GM18867 (cell line): Measurements from ENCODE around the gene GRID1.

ENCODE experiments used
- ATAC-seq: cut with Tn5 transposase; IDR thresholded peaks from one replicate; pipeline ENCODE4 v1.9.1; 2021; ENCODE audit warnings: mild to moderate bottlenecking, moderate library complexity; ENCODE audit not compliant: unreplicated experiment

The GRID1 gene

DNA sequence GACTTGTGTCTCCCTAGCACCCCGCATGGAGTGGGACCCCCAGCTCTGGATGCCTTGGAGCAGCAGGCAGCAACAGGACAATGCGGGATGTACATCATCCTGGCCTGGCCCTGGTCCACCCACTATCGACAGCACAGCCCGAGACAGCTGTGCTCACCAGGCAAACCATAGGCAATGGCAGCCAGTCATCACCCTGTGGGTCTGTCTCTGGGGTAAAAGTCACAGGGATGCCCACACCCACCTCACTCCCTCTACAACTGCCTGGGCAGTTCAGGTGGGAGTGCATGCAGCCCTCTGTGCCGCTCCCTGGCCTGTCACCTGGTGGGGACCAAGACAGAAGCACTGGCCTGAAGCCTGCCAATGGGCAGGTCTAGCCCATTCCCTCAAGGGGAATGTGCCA lies 147.8 kb downstream of the GRID1 start:
- ATAC-seq, result no peak

DNA sequence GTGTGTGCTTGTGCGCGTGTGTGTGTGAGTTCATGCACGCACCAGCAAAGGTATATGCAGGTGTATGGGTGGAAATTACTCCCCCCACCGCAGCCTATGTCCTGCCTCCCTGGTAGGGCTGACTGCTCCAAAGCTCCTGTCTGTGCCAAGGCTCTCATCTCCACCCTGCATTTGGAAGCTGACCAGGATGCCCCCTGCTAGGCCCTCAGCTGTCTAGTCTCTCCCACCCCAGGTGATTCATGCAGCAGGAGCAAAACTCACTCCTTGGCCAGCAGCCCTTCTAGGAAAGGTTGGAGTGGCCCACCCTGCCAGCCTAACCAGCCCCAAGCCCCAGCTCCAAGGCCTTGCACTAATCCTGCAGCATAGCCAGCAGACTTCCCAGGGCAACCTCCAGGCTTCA lies 148.4 kb downstream of the GRID1 start:
- no peak for ATAC-seq

DNA sequence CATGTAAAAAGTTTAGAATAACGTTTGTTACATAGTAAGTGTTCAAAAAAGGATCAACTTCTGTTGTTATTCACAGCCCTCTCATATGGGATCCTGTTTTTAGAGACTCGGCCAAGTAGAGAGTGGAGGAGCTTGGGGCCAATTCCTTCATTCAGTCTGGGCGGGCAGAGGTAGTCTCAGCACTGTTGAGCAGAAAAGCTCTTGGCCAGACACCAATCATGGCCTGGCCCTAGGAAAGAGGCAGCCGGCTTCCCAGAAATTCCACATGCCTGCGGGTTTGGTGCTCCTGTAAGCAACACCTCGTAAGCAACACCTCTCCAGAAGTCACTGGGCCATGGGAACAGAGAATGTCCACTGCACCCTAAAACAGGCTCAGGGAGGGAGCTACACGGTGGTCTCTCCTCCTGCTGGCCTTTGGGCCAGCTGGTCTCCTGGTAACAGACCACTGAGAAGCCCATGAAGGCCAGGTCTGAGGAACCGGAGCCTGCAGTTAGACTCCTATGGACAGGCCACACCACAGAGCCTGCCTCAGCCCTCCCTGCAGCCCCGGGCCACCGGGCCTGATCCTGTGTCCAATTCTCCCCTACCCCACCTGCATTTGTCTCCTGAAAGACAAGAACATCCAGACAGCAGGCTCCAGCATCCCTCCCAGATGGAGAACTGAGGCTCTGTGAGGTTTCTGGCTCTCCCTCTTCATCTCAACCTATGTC lies 149.1 kb downstream of the GRID1 start:
- no peak for ATAC-seq

DNA sequence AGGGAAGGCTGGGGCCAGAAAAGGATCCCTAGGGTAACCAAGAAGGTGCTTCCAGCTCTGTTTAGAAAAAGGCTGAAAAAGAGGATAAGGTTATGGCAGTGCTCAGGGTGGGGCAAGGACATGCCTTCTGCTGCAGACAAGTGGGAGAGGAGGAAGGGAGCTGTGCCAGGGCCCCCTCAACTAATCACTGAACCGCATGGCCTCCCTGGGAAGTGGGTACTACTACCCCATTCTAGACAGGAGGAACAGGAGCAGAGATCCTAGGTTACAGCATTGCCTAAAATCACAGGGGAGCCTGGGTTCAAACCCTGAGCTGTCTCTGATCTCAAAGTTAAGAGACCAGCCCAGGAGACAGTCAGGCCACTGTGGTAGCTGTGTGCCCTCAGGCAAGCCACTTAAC lies 149.7 kb downstream of the GRID1 start:
- no peak for ATAC-seq

DNA sequence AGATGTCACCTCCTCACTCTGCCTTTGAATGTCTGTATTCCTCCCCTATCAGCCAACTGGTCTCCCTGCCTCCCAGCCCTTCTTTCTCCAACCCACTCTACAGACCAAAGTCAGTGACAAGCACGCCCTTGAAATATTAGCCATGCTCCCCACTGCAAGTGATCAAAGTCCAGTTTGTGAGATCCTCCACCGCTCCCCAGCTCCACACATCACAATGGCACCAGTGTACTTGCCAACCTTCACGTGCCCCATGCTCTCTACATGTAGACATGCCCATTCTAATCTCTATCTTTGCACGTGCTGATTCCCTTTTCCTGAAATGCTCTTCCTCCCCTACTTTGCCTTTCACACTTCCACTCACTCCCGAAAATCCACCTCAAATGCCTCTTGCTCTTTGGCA lies 150.9 kb downstream of the GRID1 start:
- ATAC-seq, result no peak

DNA sequence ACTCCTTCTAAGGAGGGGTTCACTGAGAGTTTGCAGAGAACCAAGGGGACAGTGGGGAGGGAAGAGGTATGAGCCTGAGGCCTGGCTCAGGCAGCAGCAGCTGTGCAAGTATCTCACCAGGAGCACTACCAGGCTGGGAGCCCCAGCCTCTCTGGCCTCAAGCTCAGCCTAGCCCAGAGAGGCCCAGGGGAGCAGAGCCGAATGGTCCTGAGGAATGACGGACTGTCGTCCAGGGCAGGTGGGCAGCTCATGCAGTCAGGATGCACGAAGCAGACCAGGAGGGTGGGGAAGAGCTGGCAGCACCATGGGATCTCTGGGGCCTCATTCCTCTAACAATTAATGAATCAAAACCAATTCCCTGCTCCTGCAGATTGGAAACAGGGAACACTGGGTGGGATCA lies 151.5 kb downstream of the GRID1 start:
- no peak for ATAC-seq

DNA sequence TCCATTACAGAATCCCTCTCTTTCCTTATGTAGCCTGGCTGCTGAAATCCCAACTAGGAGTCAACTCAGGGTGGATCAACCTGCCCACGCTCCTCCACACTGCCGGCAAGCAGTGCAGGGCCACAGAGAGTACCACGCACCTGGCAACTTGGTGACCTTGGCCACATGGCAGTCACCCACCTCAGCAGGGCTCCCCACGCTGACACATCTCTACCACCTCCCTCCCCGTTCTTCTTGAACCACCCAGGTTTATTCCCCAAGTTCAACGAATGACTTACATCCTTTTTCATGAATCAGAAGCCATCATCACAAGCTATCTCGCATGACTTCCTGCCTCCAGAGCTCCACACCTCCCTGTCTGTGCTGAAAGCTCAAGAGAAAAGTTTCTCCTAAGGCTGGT lies 153.4 kb downstream of the GRID1 start:
- ATAC-seq, result no peak

DNA sequence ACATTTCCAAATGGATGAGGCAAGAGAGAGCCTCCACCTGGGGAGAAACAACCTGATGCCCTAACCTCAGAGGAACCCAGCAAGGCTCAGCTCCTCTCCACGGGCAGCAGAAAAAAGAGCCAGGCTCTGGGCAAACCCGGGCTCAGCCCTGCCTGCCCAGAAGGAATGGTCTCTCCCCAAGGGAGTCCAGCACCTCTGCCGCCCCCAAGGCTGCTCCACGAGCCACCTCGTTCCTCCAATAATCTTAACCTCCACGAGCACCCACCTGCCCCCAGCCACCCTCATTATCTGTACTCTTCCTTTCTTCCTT lies 154.2 kb downstream of the GRID1 start:
- no peak for ATAC-seq

DNA sequence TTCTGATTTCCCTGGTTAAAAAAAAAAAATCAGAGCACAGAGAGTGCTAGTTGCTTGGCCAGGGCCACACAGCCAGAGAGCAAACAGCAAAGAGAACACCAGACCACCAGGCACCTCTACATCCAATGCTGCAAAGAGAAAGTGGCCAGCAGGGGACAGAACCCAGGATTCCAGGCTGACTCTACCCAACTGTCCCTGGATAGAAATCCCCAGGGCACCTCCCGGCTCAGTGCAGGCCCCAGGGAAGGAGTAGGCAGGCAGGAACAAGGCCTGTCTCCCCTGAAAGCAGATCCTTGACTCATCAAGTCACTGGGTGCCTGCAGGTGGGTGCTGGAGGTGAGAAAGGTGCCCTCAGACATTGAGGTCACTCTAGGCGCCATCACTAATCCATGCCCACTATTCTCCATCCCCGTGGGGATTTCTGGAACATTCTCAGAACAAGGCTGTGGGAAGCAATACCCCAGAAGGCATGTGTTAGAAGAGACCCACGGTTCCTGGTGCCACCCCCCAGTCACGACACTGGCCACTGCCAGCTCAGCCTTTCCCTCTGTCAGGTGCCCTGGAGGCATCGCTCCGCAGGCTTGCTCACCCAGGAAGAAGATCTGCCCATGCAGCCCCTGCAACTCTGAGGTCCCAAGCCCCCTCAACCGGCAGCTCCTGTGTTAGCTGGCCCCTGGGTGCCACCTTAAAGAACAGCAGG lies 154.8 kb downstream of the GRID1 start:
- no peak for ATAC-seq

DNA sequence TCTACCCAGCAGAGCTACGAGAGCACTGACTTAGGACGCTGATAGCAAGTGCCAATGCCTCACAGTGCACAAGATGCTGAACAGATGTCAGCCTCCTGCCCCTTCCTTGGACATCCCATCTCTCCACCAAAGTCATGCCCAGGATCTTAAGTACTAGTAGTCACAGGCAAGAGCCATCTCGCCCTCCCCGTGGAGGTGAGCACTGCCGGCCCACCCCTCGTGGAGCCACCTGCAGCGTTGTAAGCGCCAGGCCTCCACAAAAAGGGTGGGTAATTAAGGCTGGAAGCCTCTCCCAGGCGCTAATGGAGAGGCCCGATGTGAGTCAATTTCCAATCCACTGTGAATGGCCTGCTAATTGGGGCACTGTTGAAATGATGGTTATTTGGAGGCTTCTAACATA lies 156.2 kb downstream of the GRID1 start:
- no peak for ATAC-seq

DNA sequence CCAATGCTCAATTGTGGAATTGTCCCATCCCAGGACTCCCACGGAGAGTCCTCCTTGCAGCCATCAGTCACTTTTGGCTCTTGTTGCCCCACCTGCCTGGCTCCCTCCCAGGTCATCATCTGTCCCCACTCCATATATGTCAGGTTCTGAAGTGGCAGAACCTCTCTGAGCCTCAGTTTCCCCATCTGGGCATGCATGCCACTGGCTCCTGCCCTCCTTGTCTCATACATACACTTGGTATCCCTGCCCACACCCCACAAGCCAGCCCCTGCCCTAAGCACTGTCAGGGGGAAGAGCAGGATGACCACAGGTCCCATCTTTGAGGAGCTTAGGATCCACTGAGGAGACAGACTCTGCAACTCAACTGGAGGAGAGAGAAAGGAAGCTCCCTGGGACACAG lies 156.9 kb downstream of the GRID1 start:
- no peak for ATAC-seq

DNA sequence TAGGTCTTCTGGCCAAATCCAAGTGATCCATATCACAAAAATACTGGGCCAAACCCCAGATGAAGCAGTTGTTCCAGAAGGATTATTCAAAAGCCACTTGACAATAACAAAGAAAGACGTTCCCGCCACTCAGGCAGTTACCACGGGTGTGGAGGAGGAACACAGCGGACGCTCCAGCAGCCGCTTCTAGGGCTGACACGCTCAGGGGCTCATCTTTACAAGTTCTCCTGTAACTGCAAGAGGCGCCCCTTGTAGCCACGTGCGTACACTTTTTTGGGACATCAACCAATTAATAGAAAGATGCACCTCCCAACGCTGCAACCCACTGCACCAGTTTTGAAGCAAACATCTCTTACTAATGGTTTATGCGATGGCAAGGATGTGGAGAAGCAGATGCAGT lies 159.4 kb downstream of the GRID1 start:
- no peak for ATAC-seq

DNA sequence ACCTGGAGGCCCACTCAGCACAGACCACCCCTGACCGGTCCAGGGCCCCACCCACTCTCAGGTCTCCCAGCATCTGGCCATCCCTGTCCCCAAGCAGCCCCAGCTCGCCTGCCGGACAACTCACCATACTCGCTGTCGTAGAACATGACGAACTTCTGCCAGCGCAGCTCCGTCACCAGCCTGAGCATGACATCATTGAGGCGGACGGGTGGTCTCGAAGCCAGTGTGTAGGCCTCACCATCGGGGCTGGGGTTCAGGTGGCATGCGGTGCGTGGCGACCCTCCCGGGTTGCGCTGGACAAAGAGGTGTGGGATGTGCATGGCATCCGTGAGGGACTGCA lies 160.4 kb downstream of the GRID1 start:
- ATAC-seq, result no peak

DNA sequence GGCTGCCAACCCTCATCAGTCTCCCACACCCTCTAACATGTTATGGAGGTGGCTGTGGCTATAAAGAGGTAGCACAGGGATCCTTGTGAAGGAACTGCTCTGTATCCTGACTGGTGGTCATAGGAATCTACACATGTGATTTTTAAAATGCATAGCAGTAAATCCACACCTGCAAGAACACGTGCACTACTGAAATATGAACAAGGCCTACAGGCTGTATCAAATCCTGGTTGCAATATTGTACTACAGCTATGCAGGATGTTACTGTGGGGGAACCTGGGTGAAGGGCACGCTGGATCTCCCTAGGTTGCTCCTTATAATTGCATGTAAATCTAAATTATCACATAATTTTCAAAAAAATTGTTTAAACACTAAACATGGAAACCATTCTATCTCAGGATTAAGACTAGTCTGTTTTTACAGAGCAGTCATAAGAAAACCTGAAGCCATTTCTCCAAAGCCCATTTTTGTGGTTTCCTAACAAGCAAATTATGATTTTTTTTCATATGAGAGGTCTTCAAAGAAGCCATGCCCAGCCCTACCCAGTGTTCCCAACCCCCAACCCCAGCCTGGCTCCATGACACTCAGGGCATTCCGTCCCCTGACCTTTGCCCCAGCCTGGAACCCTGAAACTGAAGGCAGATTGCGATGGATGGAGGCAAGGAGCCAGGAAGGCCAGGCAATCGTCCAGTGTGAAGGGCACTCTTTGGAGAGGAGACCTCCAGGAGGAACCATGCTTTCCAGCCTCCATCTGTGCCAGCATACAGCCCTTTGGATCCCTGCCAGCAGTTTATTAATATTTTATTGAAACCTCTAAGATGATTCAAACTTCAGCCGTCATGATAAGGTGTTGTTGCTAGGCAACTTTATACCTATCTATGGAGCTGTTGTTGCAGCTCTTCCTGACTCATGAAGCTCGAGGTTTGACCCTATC lies 161.0 kb downstream of the GRID1 start:
- ATAC-seq, result no peak

DNA sequence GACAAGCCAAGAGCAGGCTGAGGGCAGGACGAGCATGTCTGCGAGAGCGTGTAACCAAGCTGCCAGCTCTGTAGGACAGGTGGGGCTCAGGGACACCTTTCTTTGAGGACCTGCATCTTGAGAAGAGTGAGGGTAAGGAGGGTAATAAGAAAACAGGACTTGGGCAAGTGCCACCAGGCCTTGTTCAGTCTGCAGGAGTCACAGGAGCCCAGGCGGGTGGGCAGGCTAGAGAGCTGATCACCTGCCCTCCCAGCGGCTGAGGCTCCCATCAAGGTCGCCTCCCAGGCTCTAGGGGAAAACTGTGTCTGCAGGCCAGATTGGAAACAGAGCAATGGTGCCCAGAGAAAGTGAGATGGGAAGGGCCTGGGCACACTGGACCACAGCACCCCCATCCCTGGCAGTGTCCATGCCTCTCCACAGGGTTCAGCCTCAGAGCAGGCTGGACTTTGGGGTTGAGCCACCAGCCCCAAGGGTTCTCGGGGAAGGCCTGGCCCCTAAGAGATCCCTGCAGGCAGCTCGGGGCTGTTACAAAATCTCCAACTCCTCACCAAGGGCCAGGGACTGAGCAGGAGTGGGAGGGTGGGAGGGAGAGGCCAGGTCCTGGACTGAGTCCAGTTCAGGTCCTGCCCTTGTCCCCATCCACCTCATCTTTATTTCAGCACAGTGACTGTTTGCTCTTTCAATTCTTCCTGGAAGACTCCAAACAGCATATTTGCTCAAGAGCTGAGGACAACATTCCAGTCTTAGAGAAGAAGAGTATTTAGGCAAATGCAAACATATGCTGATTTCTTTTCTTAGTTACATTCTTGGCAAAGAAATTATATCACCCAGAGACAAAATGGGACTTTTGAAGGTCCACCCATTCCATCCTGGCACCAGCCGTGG lies 161.9 kb downstream of the GRID1 start:
- ATAC-seq, result no peak

DNA sequence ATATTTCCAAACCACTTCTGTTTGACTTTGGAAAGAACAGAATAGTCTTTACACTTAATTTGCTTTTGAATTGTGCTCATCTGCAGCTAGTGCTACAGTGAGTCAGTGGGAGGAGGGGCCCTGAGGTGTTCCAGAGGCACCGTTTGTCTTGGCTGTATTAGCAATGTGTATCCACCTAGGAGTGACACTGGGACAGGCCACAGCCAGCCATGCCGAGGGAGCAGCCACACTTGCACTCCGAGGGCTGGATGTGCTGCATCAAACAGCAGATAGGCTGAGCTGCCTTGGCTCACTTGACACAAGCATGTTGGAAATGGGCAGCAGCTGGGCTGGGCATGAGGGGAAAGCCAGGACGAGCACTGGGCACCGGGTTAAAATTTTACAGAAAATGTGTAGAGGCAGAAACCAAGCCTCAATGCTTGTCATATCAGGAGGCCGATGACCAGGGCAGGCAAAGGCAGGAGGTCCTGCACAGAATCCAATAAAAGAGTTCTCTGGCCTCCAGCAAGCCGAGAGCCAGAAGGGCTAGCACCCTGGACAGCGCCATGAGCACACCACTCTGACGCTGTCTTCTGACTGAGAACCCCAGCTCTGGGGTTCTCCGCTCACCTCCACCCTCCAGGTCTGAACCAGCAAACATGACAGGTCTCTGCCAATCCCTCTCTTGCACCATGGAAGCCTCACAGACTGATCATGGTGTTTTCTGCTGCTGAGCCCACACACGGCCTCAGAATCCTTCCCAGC lies 163.3 kb downstream of the GRID1 start:
- no peak for ATAC-seq

DNA sequence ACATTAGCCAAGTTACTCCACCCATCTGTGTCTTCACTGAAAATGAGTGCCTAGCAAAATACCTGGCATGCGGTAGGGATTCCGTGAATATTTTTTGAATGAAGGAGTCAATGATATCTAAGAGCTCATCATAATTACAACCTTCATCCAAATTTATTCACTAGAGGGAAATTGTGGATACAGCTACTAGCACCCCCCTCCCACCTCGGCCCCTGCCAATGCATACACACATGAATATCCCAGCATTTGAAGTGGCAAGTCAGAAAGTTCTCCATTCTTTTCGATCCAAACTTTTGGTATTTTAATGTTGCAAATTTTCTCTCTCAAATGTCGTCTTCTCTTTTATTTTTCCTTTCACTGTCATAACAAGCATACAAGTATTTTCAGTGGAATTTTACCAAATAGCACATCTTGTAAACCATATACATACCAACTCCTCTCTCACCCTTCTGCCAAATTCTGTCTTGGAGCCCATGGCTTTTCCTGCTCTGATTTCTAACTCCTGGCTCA lies 164.3 kb downstream of the GRID1 start:
- no peak for ATAC-seq

DNA sequence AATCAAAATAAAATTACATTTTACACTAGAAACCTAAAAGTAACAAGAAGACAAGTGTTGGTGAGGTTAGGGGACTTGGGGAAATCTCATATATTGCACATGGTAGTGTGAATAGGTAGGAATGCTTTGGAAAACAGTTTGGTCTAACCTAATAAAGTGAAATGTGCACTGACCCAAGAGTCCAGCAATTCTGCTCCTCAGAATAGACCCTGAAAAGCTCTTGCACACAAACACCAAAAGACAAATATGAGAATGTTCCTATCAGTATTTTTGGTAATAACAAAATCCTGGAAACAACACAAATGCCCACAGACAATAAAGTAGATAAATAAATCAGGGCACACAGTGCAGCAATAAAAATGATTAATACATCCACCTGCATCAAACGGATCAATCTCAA lies 165.7 kb downstream of the GRID1 start:
- ATAC-seq, result no peak

DNA sequence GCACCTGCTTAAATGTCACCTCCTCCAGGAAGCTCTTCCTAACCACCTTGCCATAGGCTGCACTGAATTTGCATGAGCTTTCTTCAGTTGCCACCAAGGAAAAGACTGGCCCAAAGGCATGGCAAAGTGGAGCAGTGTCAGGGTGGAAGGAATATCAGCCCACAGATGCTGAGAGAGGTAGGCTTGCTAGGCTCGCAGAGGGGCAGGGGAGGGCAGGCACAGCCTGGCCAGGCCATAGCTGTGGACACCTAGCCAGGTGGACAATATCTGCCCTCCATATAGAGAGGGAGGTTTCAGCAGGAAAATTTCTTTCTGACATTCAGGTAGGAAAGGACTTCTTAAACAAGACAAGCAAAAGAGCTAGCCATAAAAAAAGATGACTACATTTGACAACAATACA lies 166.3 kb downstream of the GRID1 start:
- ATAC-seq, result no peak

DNA sequence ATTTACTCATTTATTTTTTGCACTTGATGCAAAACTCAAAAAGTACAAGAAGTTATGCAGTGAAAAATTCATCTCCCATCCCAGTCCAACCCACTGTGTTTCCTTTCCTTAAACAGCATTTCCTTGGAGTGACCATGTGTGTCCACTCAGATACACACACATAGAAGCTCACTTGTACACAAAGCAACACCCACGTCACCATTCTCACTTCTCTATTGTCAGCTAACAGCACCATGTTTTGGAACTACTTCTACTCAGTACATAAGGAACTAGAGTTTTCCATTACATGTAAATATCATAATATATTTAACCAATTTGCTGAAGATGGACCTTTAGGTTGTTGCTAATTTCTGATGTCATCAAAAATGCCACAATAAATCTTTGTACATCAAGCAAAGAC lies 167.6 kb downstream of the GRID1 start:
- no peak for ATAC-seq
